PC-9 (cell line): Measurements from ENCODE around the gene CKS1B.

Experiments
- EZH2 ChIP-seq: fragments of 200-600 bp; sonication (generic); IDR thresholded peaks from 2 replicates; pipeline ENCODE4 v1.8.0; 2017; ENCODE audit warnings: antibody characterized with exemption, low read depth
- TF ChIP-seq, protein P1 (sequence below): fragments of 200-600 bp; sonication (generic); conservative IDR thresholded peaks from 2 replicates; pipeline ENCODE4 v1.6.1; 2017; ENCODE audit warnings: mixed run types, antibody characterized with exemption, mild to moderate bottlenecking, moderate library complexity

DNA sequence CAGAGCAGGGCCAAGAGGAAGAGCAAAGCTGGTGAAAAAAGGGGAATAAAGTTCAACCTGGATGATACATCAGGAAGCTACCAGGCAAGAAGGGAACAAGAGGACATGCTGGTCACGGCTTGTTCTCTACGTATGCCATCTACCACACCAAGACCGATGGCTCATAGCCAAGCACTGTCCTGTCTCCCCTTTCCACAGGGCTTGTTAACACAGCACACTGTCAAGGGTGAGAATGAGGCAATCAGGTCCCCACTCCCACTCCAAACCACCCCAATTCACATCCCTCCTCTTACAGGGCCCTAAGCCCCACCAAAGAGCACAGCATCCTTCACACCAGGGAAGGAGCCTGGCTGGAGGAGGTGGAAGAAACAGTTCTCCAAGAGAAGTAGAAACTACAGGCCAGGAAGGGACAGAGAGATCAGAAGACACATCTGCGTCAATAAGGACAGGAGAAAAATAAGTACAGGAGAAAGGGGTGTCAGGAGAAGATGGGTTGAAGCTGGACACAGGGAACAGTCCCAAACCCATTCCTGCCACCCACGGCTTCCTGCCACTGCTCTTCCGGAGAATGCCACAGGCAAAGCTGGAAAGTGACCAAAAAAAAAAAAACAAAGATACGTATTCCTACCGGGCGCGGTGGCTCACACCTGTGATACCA is 3.0 kb upstream of the CKS1B start:
- TF ChIP-seq, protein P1, sequence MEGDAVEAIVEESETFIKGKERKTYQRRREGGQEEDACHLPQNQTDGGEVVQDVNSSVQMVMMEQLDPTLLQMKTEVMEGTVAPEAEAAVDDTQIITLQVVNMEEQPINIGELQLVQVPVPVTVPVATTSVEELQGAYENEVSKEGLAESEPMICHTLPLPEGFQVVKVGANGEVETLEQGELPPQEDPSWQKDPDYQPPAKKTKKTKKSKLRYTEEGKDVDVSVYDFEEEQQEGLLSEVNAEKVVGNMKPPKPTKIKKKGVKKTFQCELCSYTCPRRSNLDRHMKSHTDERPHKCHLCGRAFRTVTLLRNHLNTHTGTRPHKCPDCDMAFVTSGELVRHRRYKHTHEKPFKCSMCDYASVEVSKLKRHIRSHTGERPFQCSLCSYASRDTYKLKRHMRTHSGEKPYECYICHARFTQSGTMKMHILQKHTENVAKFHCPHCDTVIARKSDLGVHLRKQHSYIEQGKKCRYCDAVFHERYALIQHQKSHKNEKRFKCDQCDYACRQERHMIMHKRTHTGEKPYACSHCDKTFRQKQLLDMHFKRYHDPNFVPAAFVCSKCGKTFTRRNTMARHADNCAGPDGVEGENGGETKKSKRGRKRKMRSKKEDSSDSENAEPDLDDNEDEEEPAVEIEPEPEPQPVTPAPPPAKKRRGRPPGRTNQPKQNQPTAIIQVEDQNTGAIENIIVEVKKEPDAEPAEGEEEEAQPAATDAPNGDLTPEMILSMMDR = no peak
- TF ChIP-seq EZH2 = no peak
